CD4-positive, alpha-beta T cell treated with Interleukin-2 at 100 ng/mL for 4 hours (primary cell): ENCODE data around the gene LHX2.

Source experiments
- DNase-seq: peaks from one replicate; pipeline ENCODE4 v3.0.0-alpha.2; 2020; ENCODE audit warnings: low spot score

The LHX2 gene

DNA sequence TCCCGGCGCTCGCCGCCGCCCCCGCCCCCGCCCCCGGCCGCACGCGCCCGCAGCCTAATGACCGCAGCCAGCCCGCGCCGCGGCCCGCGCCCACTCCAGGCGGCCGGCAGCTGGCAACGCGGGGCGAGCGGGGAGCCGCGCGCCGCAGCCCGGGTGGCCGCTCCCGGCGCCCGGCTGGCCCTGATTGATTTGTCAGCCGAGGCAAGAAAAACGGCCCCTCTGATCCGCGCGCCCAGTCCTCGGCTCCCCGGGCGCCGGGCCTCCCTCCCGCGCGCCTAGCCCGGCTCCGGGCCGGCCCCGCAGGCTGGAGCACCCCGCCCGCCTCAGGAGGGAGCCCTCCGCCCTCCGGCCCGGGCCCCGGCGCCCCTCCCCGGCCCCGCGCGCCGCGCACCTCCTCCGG lies 11.9 kb upstream of the LHX2 start:
- no peak for DNase-seq

DNA sequence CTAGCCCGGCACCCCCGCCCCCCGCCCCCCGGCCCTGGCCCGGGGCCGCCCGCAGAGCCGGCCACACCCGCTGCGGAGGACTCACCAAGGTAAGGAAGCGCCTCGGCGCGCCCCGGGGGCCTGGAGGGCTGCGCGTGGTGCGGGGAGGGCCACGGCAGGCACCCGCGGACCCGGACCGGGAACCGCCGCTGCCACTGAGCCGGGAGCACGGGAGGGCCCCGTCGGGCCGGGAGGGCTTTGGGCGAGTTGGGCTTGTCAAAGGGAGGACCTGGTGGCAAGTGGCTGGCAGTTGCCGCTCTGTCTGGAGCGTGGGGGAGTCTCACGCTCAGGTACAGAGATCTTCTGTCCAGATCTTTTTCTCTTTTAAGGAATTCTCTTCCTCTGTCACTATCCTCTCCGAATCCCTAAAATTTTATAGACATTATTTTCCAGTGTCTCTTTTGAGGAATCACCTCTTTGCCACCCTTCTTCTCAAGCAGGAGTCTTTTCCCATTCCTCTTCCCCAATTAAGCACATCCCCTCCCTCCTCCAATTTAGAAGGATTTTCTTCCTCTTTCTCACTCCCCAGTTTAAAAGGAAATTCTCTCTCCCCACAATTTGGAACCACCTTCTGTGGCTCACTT lies 11.3 kb upstream of the LHX2 start:
- no peak for DNase-seq

DNA sequence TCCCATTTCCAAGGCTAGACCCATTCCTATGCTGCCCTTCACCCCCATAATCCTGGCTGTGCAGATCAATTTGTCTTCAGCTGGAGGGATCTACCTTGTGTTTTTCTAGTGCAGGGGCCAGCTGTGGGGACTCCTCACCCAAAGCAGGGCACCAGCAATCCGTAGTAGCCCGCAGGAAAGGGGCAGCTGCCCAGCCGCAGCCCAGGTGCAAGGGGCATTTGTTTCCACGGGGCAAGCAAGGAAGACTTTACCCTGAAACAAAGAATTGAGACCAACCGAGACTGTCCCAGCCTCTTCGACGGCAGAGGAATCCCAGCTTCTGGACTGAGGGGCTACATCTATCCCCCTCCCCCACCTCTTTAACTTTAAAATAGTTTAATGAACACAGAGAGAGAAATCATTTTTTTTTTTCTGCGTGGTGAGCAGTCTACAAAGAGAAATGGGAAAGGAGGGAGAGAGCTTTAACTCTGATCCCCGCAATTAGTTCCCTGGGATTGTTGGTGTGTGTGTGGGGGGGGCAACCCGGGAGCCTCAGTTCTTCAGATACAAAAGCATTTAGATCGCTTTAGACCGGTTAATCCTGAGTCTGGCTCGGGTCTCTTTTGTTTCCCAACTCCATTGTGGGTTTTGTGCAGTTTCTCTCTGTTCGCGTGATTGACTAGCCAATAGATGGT lies 10.6 kb upstream of the LHX2 start:
- no peak for DNase-seq

DNA sequence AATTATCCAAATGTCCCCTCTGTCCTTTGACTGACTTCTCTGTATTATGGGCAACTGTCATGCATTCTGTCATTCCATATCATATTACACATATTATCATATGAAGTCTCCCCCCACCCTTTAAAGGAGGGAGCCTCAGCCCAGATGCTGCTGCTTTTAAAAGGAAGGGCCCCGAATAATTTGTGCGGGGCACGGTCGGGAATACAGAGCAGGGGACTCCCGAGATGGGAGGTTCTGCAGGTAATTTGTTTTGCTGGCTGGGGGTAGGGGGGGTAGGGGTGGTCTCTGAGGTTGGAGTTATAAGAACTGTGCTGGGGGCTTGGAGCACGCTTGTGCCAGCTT lies 10.1 kb upstream of the LHX2 start:
- DNase-seq = no peak

DNA sequence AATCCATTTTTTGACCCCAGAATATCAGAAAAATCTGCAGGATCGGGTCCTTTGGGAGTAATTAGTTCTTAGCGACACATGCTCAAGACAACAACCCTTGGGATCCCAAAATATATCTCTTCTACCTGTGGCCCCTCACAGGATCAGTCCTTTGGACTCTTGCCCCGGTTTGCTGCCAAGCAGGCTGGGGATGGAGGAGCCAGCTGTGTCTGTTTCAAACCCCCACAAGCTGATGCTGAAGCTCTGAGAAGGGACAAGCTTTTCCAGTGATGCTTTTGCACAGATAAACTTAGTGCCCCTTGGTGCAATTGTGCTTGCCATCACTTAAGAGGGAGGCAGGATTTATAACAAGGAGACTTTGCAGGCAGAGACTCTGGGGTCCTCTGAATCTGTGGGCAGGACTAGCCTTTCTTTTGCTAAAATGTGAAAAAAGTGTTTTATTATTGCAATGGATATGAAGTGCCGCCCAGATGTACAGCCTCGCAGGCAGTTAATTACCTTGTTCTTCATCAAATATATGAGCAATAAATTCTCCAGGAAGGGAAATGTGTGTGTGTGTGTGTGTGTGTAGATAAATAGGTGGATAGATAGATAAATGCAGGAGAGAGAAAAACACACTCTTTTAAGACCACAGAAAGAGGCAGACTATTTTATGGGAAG lies 9.6 kb upstream of the LHX2 start:
- DNase-seq = no peak

DNA sequence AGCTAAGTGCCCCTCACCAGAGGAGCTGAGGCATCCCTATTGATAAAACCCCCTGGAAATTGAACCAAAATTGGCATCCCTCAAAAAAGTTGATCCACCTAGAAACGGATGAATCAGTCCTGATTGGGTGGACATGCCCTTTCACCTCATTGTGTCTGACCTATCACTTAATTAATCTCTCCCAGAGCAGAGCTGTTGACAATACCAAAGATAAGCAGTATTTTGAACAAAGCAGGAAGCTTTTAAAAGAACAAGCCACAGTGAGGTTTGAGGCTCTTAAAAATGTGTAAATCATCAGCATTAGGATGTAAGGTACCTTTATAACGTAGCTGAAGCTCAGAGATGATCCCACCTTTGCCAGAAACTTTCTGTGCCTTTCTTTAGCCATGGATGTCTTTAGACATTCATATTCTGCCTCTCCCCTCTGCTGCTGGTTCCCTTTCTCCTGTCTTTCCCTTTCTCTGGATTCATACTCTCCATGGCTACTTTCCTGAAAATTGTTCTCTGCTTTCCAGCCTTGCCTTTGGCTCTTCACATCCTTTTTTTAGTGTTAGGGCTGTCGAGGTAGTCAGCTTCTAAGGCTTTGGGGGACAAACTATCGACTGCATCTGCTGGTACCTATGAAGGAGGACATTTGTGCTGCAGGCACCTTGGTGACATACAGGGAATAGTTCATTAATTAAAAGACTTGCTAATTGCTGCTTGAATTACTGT lies 7.8 kb upstream of the LHX2 start:
- DNase-seq = no peak

DNA sequence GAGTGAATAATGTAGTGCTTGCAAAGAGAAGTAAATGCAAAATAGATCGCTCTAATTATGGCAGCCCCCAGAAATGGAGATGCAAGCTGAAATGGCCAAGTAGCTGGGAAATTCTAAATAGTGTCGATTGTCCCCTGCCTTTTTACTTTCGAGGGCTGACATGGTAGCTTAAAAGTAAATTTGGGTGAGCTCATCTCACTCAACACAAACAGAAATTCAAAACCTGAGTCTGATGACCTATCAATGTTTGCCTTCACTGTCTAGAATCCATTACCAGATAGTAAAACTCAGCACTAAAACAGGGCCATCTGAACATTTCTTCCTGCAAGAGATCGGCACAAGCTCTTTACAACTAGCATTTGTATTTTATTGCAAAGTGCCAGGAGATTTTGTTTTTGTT lies 7.0 kb upstream of the LHX2 start:
- no peak for DNase-seq

DNA sequence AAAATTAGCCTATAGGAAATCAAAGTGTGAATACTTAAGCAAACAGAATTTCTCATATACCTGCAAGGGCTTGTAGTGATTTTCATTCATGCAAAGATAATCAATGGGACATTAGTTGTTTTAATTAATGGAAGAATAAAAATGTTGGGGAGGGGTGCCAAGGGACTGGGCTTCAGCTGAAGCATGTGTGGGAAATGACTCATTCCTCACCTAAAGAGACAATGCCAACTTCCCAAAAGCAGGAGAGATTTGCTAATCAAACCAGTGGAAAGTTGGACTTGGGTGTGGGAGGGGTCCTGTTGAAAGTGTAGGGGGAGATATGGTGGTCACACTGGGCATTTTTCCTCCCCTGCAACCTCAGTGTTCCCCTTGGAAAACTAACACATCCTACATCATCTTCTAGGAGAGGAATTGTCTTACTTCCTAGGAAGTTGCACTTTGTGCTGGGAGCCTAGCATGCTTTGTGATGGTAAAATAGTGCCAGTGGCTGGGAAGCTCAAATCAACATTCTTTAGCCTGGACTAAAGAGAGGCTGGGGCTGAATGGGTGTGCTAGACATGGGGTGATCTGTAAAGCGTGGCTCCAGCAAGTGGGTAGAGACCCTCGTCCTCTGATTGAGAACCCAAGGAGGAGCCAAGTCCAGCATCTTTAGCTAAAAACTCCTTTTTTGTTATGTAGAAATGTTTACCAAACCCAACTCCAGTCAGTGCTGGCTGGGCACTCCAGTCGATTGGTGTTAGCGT lies 6.4 kb upstream of the LHX2 start:
- DNase-seq = no peak

DNA sequence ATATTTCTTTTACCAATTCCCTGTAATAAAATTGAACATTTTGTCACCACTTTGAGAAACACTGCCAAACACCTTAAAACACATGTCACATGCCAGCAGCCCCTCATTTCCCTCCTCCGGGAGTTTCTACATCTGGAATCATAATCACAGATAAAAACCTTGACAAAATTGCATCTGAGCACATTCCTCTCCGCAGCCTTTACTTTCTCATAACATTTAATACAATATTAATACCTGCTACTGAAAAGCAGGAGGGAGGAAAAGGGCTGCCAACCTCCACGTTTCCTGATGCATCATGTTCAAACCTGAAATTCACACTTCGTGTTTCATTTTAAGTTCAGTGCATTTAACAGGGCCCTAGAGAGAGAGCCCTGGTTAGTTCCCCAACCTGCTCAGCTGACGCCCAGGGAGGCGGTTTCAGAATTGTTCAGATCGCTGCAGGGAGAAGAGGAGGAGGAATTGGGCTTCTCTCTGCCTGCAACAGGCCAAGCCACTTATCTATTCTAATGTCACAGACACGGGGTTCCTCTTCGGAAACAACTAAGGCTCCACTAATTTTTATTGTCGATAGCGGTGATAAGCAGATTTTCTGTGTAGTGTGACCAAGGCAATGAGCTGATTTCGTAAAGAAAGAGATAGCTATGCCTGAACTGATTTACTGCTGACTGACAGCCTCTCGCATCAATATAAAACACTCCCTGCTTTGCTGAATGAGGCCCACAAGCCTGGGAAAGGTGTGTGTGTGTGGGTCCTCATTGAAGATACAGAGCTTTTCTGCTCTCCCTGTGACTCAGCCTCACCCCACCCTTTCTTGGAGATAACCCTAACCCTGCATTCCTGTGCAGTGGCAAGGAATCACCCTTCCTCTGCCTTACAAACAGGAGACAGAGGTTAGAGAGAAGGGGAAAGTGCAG lies 4.9 kb upstream of the LHX2 start:
- DNase-seq = no peak

DNA sequence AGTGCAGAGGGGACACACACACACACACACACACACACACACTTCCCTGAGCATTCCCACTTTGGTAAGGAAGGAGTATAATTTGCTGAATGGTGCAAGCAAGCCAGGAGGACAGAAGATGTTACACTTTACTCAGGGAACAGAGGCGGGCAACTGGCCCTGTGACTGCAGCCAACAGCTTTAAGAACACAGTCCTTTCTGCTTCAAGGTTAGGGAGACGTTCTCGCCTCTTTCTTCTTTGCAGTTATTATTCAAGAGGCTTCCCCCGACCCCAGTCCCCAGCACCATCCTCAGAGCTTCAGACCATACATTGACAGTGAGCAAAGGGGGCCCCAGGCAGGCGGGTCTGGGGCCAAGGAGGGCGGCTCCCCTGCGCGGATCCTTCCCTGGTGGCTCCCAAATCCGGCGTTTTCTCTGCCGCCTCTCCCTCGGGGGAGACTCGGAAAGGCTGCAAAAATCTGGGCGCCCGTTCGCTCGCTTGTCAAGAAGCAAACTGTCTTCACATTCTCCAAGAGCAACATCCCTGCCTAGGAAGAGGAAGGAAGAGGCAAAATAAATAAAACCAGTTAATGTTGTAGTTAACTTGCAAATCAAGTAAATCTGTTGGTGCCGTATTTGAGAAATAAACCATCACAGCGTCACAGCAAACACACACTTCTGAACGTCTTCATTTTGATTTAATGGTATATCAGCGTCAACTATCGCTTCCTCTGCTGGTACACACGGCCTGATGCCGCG lies 3.8 kb upstream of the LHX2 start:
- no peak for DNase-seq

DNA sequence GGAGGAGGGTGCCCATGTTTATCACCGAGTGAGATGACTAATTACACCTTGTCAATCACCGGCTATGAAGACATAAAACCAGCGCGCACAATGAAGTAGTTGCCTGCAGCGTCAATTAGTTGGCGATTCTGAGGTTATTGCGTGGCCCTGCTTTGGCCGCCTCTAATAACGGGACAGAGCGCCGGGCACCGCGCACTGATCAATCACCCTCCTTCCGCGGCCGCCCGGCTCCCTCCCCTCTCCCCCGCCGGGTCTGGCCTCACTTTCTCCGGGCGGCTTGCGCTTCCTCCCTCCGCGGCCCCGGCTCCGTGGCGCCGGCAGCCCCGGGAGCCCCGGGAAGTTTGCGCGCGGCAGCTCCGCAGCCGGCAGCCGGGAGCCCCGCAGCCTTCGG lies 3.3 kb upstream of the LHX2 start:
- DNase-seq = no peak

DNA sequence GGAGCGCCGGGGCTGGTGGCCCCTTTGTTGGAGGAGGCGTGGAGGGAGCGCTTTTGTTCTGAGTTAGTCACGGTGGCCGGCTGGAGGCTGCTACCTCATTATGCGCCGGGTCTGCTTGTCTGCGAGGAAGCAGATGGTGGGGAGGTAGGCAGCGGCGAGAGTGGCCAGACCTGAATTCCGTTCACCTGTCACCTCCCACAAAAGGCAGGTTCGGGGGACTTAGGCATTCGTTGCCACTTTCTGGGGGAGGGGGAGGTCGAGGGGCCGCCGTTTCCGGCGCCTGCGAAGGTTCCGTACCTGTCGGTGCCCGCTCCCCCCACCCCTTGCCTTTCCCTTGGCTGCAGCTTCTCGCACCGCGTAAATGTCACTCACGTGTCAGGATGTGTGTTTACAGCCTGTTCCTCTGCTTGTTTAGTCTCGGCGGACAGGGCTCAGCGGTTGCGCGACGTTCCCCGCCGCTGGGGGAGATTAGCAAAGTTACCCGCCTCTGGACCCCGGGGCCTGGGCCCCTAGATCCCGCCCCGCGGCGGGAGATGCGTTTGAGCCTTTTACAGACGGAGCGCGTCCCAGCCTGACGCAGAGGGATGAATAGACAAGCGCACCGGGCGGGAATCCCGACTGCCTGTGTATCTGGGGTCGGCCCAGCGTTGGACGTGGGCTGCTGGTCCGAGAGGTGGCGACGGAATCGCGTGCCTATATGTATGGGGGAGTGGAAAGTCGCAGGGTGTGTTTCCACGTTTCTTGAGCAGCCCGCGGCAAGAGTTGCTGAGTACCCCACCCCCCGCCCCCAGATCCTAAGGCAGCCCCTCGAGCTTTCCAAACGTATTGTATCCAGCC lies 2.7 kb upstream of the LHX2 start:
- DNase-seq = no peak

DNA sequence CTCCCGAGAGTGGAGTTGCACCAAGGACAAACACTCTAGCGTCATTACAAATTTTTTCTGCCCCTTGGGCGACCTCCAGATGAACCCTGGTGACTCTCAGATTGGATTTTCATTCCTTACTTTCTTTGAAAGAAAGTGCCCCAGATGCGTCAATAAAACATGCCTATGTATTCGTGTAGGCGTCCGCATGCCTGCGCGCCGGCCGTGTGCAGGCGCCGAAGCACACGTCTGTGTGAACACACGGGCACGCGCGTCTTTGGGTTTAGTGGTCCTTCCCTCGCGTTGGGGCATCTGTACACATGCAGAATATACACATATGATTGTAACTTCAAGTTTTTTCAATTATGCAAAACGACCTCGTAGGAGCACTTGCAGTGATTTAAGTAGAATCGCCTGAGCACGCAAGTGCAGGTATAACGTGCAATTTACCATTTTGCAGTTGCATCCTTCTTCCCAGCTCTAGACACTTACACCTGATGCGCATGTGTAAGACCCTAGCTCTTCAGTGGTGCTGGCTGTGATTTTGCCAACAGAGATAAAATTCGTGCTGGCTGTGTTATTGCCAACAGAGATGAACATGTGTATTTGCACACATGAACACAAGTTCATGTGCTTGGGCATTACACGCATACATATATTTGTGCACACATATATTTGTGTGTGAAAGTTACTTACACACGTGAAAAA lies 1.9 kb upstream of the LHX2 start:
- no peak for DNase-seq

DNA sequence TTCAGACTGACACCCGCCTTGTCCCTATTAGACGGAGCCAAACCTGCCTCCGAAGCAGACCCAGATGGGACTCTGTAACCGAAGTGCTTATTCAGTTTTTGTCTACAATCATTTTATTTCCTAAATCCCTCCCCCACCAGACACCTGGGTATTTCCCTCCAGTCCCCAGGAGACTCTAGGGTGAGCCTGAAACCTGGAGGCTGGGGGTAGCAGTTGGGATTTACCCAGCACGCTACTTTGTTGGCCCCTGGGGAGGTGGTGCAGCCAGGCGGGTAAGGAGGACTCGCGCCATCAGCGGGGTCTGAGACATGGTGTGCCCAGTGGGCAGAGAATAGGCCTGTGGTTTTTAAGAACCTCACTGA lies 1.3 kb upstream of the LHX2 start:
- DNase-seq = no peak

DNA sequence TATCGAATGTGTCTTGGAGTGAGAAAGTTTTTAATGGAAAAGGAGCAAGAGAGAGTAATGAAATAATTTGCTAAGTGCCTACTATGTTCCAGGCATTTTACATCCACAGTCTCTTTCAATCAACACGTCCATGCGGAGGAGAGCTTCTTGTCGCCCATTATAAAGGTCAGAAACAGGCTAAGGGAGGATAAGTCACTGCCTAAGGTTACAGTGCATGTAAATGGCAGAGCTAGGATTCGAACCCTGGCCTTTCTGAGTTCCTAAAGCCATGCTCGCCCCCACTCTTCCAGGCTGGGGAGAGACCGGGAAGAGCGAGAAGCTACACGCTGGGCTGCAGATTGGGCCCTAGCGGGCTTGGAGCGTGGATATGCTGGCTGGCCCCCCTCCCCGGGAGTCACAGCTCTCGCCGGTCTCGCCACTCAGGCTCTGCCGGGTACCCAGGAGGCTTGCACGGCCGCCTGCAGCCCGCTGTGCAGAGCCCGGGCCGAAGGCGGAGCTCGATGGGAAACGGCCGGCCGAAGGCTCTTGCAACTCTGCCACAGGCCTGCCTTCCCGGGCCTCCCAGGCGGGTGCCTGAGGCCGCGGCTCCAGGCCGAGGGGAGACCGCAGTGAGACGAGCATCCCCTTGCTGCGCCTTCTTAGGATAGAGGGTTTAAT lies 775 bp upstream of the LHX2 start:
- DNase-seq = no peak

DNA sequence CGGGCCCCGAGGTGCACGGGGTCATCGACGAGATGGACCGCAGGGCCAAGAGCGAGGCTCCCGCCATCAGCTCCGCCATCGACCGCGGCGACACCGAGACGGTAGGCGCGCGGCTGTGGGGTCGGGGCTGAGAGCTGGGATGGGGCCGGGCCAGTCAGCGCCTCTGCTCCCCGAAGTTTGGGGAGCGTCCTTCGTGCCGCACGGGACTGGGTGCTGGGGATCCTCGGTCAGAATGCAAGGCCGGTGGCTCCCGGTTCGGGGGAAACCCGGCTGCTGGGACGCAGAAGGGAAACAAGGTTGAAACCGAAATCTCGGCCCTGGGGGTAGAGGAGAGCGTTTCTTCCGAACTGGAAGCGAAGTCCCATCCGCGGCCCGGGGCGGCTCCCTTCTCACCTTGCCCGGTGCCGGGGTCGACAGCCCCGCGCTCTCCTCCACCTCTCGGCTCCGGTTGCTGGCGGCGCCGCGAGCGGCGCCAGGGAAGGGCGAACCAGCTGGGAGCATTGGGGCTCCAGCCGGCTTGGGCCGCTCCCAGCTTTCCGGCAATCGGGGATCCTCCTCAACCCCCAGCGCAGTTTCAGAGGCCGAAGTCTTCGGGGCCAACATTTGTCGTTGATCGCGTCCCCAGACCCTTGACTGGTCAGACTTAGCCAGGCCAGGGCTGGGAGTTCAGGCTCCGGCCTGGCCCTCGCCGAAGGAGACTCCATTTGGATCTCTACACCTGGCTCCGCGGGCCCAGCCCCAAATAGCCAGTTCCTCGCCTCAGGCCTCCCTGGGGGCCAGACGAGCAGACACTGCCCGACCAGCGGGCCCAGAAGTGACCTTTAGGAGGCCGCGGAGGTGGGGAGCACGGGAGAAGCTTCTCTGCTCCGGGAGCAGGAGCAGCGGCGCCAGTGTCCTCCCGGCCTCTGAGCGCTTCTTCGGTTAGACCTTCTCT lies 1.1 kb downstream of the LHX2 start:
- no peak for DNase-seq
